HEK293 (cell line): ENCODE results near the gene BEST2.

Experiments used
- GFI1B ChIP-seq: fragments of 450-650 bp; formaldehyde crosslinking; IDR thresholded peaks from 2 replicates; pipeline ENCODE4 v1.5.1; 2016; ENCODE audit warnings: missing biosample characterization, missing genetic modification characterization
- GLI2 ChIP-seq: fragments of 450-650 bp; formaldehyde crosslinking; IDR thresholded peaks from 2 replicates; pipeline ENCODE4; 2017; ENCODE audit warnings: missing biosample characterization, missing genetic modification characterization, low read depth, borderline replicate concordance
- GLIS1 ChIP-seq: fragments of 450-650 bp; formaldehyde crosslinking; IDR thresholded peaks from 2 replicates; pipeline ENCODE4 v1.5.1; 2016; ENCODE audit warnings: missing biosample characterization, missing genetic modification characterization
- KLF8 ChIP-seq: fragments of 450-650 bp; formaldehyde crosslinking; IDR thresholded peaks from 2 replicates; pipeline ENCODE4 v1.5.1; 2016; ENCODE audit warnings: missing biosample characterization, missing genetic modification characterization
- KLF9 ChIP-seq: fragments of 450-650 bp; formaldehyde crosslinking; IDR thresholded peaks from 2 replicates; pipeline ENCODE4 v1.5.1; 2016; ENCODE audit warnings: missing biosample characterization, missing genetic modification characterization, low read depth
- RBAK ChIP-seq: fragments of 450-650 bp; formaldehyde crosslinking; IDR thresholded peaks from 2 replicates; pipeline ENCODE4 v1.5.1; 2016; ENCODE audit warnings: missing biosample characterization, missing genetic modification characterization
- SALL2 ChIP-seq: fragments of 450-650 bp; formaldehyde crosslinking; IDR thresholded peaks from 2 replicates; pipeline ENCODE4 v1.5.0; 2017; ENCODE audit warnings: missing biosample characterization, mild to moderate bottlenecking, missing genetic modification characterization, borderline replicate concordance
- YY1 ChIP-seq: fragments of 450-650 bp; formaldehyde crosslinking; IDR thresholded peaks from 2 replicates; pipeline ENCODE4 v1.5.1; 2018; ENCODE audit warnings: missing biosample characterization, missing genetic modification characterization
- ZBTB20 ChIP-seq: fragments of 450-650 bp; formaldehyde crosslinking; IDR thresholded peaks from 2 replicates; pipeline ENCODE4 v1.5.1; 2016; ENCODE audit warnings: missing biosample characterization, missing genetic modification characterization
- ZNF2 ChIP-seq: fragments of 450-650 bp; formaldehyde crosslinking; IDR thresholded peaks from 2 replicates; pipeline ENCODE4 v1.5.1; 2016; ENCODE audit warnings: missing biosample characterization, missing genetic modification characterization
- ZNF211 ChIP-seq: fragments of 450-650 bp; formaldehyde crosslinking; IDR thresholded peaks from 2 replicates; pipeline ENCODE4 v1.5.1; 2016; ENCODE audit warnings: low read depth, missing biosample characterization, missing genetic modification characterization
- ZNF214 ChIP-seq: fragments of 450-650 bp; formaldehyde crosslinking; IDR thresholded peaks from 2 replicates; pipeline ENCODE4 v1.5.1; 2017; ENCODE audit warnings: missing biosample characterization, mild to moderate bottlenecking, missing genetic modification characterization, borderline replicate concordance
- ZNF302 ChIP-seq: fragments of 450-650 bp; formaldehyde crosslinking; IDR thresholded peaks from 2 replicates; pipeline ENCODE4 v1.5.1; 2016; ENCODE audit warnings: missing biosample characterization, missing genetic modification characterization, low read depth
- ZNF391 ChIP-seq: fragments of 450-650 bp; formaldehyde crosslinking; IDR thresholded peaks from 2 replicates; pipeline ENCODE4 v1.5.1; 2016; ENCODE audit warnings: low read depth, missing biosample characterization, missing genetic modification characterization, borderline replicate concordance
- ZNF423 ChIP-seq: fragments of 450-650 bp; formaldehyde crosslinking; IDR thresholded peaks from 2 replicates; pipeline ENCODE4 v1.5.1; 2016; ENCODE audit warnings: missing biosample characterization, missing genetic modification characterization
- ZNF433 ChIP-seq: fragments of 450-650 bp; formaldehyde crosslinking; IDR thresholded peaks from 2 replicates; pipeline ENCODE4 v1.5.1; 2016; ENCODE audit warnings: missing biosample characterization, missing genetic modification characterization, low read depth
- ZNF549 ChIP-seq: fragments of 450-650 bp; IDR thresholded peaks from 2 replicates; pipeline ENCODE4 v1.5.1; 2018; ENCODE audit warnings: missing biosample characterization, missing genetic modification characterization, mild to moderate bottlenecking, inconsistent platforms, moderate library complexity
- ZNF555 ChIP-seq: fragments of 450-650 bp; formaldehyde crosslinking; conservative IDR thresholded peaks from 2 replicates; pipeline ENCODE4 v1.5.1; 2017; ENCODE audit warnings: missing biosample characterization, mild to moderate bottlenecking, missing genetic modification characterization, inconsistent platforms
- ZNF560 ChIP-seq: fragments of 450-650 bp; formaldehyde crosslinking; IDR thresholded peaks from 2 replicates; pipeline ENCODE4 v1.5.1; 2017; ENCODE audit warnings: missing biosample characterization, missing genetic modification characterization, borderline replicate concordance
- ZNF658 ChIP-seq: fragments of 450-650 bp; formaldehyde crosslinking; IDR thresholded peaks from 2 replicates; pipeline ENCODE4; 2016; ENCODE audit warnings: missing biosample characterization, missing genetic modification characterization
- ZNF660 ChIP-seq: fragments of 450-650 bp; IDR thresholded peaks from 2 replicates; pipeline ENCODE4 v1.5.1; 2018; ENCODE audit warnings: missing biosample characterization, mild to moderate bottlenecking, missing genetic modification characterization
- ZNF664 ChIP-seq: fragments of 450-650 bp; formaldehyde crosslinking; IDR thresholded peaks from 2 replicates; pipeline ENCODE4 v1.5.1; 2016; ENCODE audit warnings: missing biosample characterization, missing genetic modification characterization
- ZSCAN30 ChIP-seq: fragments of 450-650 bp; IDR thresholded peaks from 2 replicates; pipeline ENCODE4 v1.5.1; 2018; ENCODE audit warnings: missing biosample characterization, mild to moderate bottlenecking, missing genetic modification characterization, moderate library complexity
- TF ChIP-seq, protein P1 (sequence below): fragments of 450-650 bp; formaldehyde crosslinking; IDR thresholded peaks from 2 replicates; pipeline ENCODE4 v1.5.1; 2016; ENCODE audit warnings: missing biosample characterization, missing genetic modification characterization
- TF ChIP-seq, protein P2 (sequence below): fragments of 450-650 bp; formaldehyde crosslinking; IDR thresholded peaks from 2 replicates; pipeline ENCODE4 v1.5.1; 2016; ENCODE audit warnings: missing biosample characterization, missing genetic modification characterization
- TF ChIP-seq, protein P3 (sequence below): fragments of 450-650 bp; formaldehyde crosslinking; IDR thresholded peaks from 2 replicates; pipeline ENCODE4 v1.5.1; 2017; ENCODE audit warnings: missing biosample characterization, missing genetic modification characterization
- TF ChIP-seq, protein P4 (sequence below): fragments of 450-650 bp; formaldehyde crosslinking; IDR thresholded peaks from 2 replicates; pipeline ENCODE4 v1.5.1; 2016; ENCODE audit warnings: missing biosample characterization, missing genetic modification characterization
- TF ChIP-seq, protein P5 (sequence below): fragments of 450-650 bp; formaldehyde crosslinking; IDR thresholded peaks from 2 replicates; pipeline ENCODE4 v1.5.1; 2016; ENCODE audit warnings: missing biosample characterization, missing genetic modification characterization
- TF ChIP-seq, protein P6 (sequence below): fragments of 450-650 bp; formaldehyde crosslinking; IDR thresholded peaks from 2 replicates; pipeline ENCODE4 v1.5.1; 2016; ENCODE audit warnings: missing biosample characterization, missing genetic modification characterization
- TF ChIP-seq, protein P7 (sequence below): fragments of 450-650 bp; formaldehyde crosslinking; IDR thresholded peaks from 2 replicates; pipeline ENCODE4 v1.5.1; 2017; ENCODE audit warnings: missing biosample characterization, missing genetic modification characterization

The BEST2 gene

DNA sequence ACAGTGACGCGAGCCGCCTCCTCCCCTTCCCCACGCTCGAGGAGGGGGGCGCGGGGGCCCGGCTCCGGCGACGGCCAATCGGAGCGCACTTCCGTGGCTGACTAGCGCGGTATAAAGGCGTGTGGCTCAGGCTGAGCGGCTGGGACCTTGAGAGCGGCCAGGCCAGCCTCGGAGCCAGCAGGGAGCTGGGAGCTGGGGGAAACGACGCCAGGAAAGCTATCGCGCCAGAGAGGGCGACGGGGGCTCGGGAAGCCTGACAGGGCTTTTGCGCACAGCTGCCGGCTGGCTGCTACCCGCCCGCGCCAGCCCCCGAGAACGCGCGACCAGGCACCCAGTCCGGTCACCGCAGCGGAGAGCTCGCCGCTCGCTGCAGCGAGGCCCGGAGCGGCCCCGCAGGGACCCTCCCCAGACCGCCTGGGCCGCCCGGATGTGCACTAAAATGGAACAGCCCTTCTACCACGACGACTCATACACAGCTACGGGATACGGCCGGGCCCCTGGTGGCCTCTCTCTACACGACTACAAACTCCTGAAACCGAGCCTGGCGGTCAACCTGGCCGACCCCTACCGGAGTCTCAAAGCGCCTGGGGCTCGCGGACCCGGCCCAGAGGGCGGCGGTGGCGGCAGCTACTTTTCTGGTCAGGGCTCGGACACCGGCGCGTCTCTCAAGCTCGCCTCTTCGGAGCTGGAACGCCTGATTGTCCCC is 39.9 kb downstream of the BEST2 start, which contains the start of gene JUNB (continued):
- TF ChIP-seq, protein P1, sequence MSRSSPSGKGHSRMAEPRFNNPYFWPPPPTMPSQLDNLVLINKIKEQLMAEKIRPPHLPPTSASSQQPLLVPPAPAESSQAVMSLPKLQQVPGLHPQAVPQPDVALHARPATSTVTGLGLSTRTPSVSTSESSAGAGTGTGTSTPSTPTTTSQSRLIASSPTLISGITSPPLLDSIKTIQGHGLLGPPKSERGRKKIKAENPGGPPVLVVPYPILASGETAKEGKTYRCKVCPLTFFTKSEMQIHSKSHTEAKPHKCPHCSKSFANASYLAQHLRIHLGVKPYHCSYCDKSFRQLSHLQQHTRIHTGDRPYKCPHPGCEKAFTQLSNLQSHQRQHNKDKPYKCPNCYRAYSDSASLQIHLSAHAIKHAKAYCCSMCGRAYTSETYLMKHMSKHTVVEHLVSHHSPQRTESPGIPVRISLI (tag by site-specific recombination) = no peak
- no peak for TF ChIP-seq RBAK (tag by site-specific recombination)
- TF ChIP-seq ZNF658 = no peak
- peak; percentile 77 for TF ChIP-seq ZBTB20 (tag by site-specific recombination)
- no peak for TF ChIP-seq ZNF214 (tag by site-specific recombination)
- no peak; the same call in 1 of the 2 replicates for TF ChIP-seq GLIS1 (tag by site-specific recombination)
- TF ChIP-seq, protein P2, sequence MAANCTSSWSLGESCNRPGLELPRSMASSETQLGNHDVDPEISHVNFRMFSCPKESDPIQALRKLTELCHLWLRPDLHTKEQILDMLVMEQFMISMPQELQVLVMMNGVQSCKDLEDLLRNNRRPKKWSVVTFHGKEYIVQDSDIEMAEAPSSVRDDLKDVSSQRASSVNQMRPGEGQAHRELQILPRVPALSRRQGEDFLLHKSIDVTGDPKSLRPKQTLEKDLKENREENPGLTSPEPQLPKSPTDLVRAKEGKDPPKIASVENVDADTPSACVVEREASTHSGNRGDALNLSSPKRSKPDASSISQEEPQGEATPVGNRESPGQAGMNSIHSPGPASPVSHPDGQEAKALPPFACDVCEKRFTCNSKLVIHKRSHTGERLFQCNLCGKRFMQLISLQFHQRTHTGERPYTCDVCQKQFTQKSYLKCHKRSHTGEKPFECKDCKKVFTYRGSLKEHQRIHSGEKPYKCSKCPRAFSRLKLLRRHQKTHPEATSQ = peak; percentile 26; the same call in 1 of the 2 replicates
- TF ChIP-seq ZNF555 (tag by site-specific recombination) = no peak
- TF ChIP-seq ZNF560 = no peak
- peak; percentile 77; the same call in 1 of the 2 replicates for TF ChIP-seq ZSCAN30 (tag by site-specific recombination)
- TF ChIP-seq ZNF211 (tag by site-specific recombination) = no peak
- no peak for TF ChIP-seq SALL2 (tag by site-specific recombination)
- TF ChIP-seq GFI1B (tag by site-specific recombination) = no peak
- TF ChIP-seq ZNF433 = no peak
- peak; percentile 74; the same call in 1 of the 2 replicates for TF ChIP-seq ZNF2 (tag by site-specific recombination)
- TF ChIP-seq ZNF660 (tag by site-specific recombination) = 0 out of 2 replicates have a peak, but pooled peaks have one; percentile 85
- TF ChIP-seq, protein P3, sequence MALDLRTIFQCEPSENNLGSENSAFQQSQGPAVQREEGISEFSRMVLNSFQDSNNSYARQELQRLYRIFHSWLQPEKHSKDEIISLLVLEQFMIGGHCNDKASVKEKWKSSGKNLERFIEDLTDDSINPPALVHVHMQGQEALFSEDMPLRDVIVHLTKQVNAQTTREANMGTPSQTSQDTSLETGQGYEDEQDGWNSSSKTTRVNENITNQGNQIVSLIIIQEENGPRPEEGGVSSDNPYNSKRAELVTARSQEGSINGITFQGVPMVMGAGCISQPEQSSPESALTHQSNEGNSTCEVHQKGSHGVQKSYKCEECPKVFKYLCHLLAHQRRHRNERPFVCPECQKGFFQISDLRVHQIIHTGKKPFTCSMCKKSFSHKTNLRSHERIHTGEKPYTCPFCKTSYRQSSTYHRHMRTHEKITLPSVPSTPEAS (tag by site-specific recombination) = no peak
- TF ChIP-seq ZNF391 (tag by site-specific recombination) = no peak
- TF ChIP-seq, protein P4, sequence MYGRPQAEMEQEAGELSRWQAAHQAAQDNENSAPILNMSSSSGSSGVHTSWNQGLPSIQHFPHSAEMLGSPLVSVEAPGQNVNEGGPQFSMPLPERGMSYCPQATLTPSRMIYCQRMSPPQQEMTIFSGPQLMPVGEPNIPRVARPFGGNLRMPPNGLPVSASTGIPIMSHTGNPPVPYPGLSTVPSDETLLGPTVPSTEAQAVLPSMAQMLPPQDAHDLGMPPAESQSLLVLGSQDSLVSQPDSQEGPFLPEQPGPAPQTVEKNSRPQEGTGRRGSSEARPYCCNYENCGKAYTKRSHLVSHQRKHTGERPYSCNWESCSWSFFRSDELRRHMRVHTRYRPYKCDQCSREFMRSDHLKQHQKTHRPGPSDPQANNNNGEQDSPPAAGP (tag by site-specific recombination) = peak; percentile 80
- no peak for TF ChIP-seq GLI2 (tag by site-specific recombination)
- TF ChIP-seq ZNF423 (tag by site-specific recombination) = peak; percentile 70
- no peak for TF ChIP-seq ZNF664 (tag by site-specific recombination)
- peak; percentile 75; the same call in 1 of the 2 replicates for TF ChIP-seq KLF8 (tag by site-specific recombination)
- TF ChIP-seq YY1 (tag by site-specific recombination) = 0 out of 2 replicates have a peak, but pooled peaks have one; percentile 49
- peak; percentile 5; the same call in 1 of the 2 replicates for TF ChIP-seq KLF9 (tag by site-specific recombination)
- TF ChIP-seq, protein P5, sequence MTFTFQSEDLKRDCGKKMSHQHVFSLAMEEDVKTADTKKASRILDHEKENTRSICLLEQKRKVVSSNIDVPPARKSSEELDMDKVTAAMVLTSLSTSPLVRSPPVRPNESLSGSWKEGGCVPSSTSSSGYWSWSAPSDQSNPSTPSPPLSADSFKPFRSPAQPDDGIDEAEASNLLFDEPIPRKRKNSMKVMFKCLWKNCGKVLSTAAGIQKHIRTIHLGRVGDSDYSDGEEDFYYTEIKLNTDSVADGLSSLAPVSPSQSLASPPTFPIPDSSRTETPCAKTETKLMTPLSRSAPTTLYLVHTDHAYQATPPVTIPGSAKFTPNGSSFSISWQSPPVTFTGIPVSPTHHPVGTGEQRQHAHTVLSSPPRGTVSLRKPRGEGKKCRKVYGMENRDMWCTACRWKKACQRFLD (tag by site-specific recombination) = no peak
- TF ChIP-seq, protein P6, sequence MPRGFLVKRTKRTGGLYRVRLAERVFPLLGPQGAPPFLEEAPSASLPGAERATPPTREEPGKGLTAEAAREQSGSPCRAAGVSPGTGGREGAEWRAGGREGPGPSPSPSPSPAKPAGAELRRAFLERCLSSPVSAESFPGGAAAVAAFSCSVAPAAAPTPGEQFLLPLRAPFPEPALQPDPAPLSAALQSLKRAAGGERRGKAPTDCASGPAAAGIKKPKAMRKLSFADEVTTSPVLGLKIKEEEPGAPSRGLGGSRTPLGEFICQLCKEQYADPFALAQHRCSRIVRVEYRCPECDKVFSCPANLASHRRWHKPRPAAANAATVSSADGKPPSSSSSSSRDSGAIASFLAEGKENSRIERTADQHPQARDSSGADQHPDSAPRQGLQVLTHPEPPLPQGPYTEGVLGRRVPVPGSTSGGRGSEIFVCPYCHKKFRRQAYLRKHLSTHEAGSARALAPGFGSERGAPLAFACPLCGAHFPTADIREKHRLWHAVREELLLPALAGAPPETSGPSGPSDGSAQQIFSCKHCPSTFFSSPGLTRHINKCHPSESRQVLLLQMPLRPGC = no peak
- TF ChIP-seq, protein P7, sequence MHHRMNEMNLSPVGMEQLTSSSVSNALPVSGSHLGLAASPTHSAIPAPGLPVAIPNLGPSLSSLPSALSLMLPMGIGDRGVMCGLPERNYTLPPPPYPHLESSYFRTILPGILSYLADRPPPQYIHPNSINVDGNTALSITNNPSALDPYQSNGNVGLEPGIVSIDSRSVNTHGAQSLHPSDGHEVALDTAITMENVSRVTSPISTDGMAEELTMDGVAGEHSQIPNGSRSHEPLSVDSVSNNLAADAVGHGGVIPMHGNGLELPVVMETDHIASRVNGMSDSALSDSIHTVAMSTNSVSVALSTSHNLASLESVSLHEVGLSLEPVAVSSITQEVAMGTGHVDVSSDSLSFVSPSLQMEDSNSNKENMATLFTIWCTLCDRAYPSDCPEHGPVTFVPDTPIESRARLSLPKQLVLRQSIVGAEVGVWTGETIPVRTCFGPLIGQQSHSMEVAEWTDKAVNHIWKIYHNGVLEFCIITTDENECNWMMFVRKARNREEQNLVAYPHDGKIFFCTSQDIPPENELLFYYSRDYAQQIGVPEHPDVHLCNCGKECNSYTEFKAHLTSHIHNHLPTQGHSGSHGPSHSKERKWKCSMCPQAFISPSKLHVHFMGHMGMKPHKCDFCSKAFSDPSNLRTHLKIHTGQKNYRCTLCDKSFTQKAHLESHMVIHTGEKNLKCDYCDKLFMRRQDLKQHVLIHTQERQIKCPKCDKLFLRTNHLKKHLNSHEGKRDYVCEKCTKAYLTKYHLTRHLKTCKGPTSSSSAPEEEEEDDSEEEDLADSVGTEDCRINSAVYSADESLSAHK (tag by site-specific recombination) = peak; percentile 64
- no peak for TF ChIP-seq ZNF549
- TF ChIP-seq ZNF302 (tag by site-specific recombination) = no peak
